ENCODE measurements around the gene TCL1A. TPM values are rescaled to one million over a fixed set of nuclear protein-coding genes. Genes with fewer than 3 reads are reported as not detected.

Gene TCL1A
- total RNA-seq, 1 donor from 2014 or later = not detected

- Mint-ChIP-seq H3K4me3 (no peak overlapping the region), H3K27me3 (ENCODE audit: low read depth) (peaks cover 28% of the 10 kb centered on the region), H3K36me3 (no peaks in the 10 kb centered on the region), H3K4me1 (no peaks in the 10 kb centered on the region), H3K9me3 (no peaks in the 10 kb centered on the region), H3K27ac (no peak overlapping the region)
- TF ChIP-seq, protein P1, sequence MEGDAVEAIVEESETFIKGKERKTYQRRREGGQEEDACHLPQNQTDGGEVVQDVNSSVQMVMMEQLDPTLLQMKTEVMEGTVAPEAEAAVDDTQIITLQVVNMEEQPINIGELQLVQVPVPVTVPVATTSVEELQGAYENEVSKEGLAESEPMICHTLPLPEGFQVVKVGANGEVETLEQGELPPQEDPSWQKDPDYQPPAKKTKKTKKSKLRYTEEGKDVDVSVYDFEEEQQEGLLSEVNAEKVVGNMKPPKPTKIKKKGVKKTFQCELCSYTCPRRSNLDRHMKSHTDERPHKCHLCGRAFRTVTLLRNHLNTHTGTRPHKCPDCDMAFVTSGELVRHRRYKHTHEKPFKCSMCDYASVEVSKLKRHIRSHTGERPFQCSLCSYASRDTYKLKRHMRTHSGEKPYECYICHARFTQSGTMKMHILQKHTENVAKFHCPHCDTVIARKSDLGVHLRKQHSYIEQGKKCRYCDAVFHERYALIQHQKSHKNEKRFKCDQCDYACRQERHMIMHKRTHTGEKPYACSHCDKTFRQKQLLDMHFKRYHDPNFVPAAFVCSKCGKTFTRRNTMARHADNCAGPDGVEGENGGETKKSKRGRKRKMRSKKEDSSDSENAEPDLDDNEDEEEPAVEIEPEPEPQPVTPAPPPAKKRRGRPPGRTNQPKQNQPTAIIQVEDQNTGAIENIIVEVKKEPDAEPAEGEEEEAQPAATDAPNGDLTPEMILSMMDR (IDR thresholded peaks at IDR 0.05; ENCODE audit: unreplicated experiment) = no peak
- DNase-seq (ENCODE audit: low spot score in 2 of 2, unreplicated experiment in 2 of 2) = no peak
Observed at GRCh38 chr14:95711476-95712176, 2.3 kb downstream of the TCL1A start.

- Mint-ChIP-seq H3K4me3 (no peak overlapping the region), H3K27ac (no peak overlapping the region), H3K27me3 (ENCODE audit: low read depth) (peaks cover 35% of the 10 kb centered on the region), H3K9me3 (no peaks in the 10 kb centered on the region), H3K4me1 (no peaks in the 10 kb centered on the region), H3K36me3 (no peaks in the 10 kb centered on the region)
- DNase-seq (ENCODE audit: low spot score in 2 of 2, unreplicated experiment in 2 of 2) = no peak
- TF ChIP-seq, protein P1 (IDR thresholded peaks at IDR 0.05; ENCODE audit: unreplicated experiment) = no peak
Observed at GRCh38 chr14:95710106-95710505, 3.8 kb downstream of the TCL1A start.

DNA sequence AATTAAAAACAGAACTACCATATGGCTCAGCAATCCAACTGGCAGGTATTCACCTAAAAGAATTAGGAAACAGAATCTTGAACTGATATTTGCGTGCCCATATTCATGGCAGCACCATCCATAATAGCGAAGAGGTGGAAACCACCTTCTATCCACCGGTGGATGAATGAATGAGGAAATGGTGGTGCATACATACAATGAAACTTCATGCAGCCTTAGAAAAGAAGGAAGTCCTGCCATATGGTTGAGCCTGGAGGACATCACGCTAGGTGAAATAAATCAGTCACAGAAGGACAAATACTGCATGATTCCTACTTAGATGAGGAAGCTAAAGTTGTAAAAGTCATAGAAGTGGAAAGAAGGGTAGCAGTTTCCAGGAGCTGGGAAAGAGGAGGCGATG, 6.6 kb downstream of the TCL1A start:
- Mint-ChIP-seq H3K36me3 (no peaks in the 10 kb centered on the region), H3K27ac (no peak overlapping the region), H3K27me3 (ENCODE audit: low read depth) (peaks cover 60% of the 10 kb centered on the region), H3K4me3 (no peak overlapping the region), H3K9me3 (peaks cover 3% of the 10 kb centered on the region), H3K4me1 (peaks cover 2% of the 10 kb centered on the region)
- DNase-seq (ENCODE audit: low spot score in 2 of 2, unreplicated experiment in 2 of 2) = no peak
- TF ChIP-seq, protein P1 (IDR thresholded peaks at IDR 0.05; ENCODE audit: unreplicated experiment) = no peak

DNA sequence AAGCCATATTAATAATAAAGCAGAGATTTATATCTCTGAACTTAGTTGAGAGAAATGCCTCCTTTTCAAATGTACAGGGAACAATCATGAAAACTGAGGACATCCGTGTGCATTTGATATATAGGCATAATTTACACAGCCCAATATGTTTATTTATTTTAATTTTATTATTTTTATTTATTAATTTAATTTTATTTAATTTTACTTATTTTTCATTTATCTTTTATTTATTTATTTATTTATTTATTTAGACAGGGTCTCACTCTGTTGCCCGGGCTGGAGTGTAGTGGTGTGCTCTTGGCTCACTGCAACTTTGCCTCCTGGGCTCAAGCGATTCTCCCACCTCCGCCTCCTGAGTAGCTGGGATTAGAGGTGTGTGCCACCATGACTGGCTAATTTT, 8.4 kb downstream of the TCL1A start:
- no peak for DNase-seq (ENCODE audit: low spot score in 2 of 2, unreplicated experiment in 2 of 2)
- peaks cover 19% of the 10 kb centered on the region for H3K4me1 Mint-ChIP-seq
- H3K27ac Mint-ChIP-seq = no peak overlapping the region
- peaks cover 56% of the 10 kb centered on the region for H3K27me3 Mint-ChIP-seq (ENCODE audit: low read depth)
- TF ChIP-seq, protein P1 (IDR thresholded peaks at IDR 0.05; ENCODE audit: unreplicated experiment) = no peak
- no peak overlapping the region for H3K4me3 Mint-ChIP-seq
- no peaks in the 10 kb centered on the region for H3K36me3 Mint-ChIP-seq
- peaks cover 3% of the 10 kb centered on the region for H3K9me3 Mint-ChIP-seq

GRCh38 chr14:95703805-95704204, 10.1 kb downstream of the TCL1A start:
- peaks cover 54% of the 10 kb centered on the region for H3K27me3 Mint-ChIP-seq (ENCODE audit: low read depth)

More at GRCh38 chr14:95703805-95704204, 10.1 kb downstream of the TCL1A start:
- H3K36me3 Mint-ChIP-seq = no peaks in the 10 kb centered on the region
- H3K4me1 Mint-ChIP-seq = peaks cover 32% of the 10 kb centered on the region
- peaks cover 3% of the 10 kb centered on the region for H3K9me3 Mint-ChIP-seq
- DNase-seq (ENCODE audit: low spot score in 2 of 2, unreplicated experiment in 2 of 2) = no peak
- H3K4me3 Mint-ChIP-seq = no peak overlapping the region
- H3K27ac Mint-ChIP-seq = no peak overlapping the region
- TF ChIP-seq, protein P1 (IDR thresholded peaks at IDR 0.05; ENCODE audit: unreplicated experiment) = no peak

Data from mesothelial cell of epicardium (in vitro differentiated cells).